ENCODE measurements around the gene KSR1.
A peak's percentile ranks its signal among the peaks of the same experiment; 100 is the strongest.

KSR1 gene

GRCh38 chr17:27554152-27554551, 97.9 kb downstream of the KSR1 start:
- no peak for DNase-seq

DNA sequence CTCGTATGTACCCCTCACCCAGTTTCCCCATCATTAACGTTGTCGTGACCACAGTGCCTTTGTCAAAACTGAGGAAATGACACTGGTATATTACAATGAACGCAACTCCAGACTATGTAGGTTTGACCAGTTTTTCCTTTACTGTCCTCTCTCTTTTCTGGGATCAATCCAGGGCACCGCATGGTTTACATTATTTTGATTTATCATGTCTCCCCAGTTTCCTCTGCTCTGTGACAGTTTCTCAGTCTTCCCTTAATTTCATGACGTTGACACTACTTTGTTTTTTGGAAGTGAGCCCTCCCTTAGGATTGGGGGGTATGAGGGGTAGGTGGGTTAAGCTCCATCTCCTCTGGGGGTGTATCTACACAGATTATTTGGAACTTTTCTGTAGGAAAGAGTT, 98.7 kb downstream of the KSR1 start:
- no peak for DNase-seq

DNA sequence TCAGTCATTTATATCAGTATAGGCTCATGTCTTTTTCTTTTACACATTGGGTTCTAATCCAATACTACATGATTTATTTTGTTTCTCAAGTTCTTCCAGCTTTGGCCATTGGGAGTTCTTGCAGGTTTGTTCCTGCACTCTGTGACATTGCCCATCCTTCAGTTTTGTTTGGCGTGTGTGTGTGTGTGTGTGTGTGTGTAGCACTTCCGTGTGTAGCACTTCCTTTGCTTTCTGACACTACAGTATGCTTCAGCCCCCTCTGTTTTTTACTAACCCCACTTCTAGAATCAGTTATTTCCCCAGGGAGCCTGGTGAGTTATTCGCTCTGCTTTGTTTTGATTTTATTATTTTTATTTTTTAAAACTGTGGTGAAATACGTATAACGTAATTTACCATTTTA, 99.1 kb downstream of the KSR1 start:
- DNase-seq: no peak

DNA sequence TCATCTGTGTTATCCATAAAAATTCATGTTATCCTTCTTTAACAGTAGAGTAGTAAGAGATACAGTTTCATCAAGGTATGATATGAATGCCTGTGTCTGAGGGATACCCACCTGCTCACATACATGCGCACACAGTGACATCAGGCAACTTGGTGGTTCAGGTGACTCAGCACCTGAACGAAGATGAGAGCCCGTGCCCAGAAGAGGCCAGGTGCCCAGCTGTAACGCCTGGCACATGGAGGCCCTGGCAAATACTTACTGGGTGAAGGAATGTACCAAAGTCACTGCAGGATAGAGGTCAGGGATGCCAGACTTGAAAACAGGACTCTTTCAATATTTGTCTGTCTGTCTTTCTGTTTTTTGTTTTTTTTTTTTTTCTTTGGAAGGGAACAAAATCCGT, 102.1 kb downstream of the KSR1 start:
- no peak for DNase-seq

DNA sequence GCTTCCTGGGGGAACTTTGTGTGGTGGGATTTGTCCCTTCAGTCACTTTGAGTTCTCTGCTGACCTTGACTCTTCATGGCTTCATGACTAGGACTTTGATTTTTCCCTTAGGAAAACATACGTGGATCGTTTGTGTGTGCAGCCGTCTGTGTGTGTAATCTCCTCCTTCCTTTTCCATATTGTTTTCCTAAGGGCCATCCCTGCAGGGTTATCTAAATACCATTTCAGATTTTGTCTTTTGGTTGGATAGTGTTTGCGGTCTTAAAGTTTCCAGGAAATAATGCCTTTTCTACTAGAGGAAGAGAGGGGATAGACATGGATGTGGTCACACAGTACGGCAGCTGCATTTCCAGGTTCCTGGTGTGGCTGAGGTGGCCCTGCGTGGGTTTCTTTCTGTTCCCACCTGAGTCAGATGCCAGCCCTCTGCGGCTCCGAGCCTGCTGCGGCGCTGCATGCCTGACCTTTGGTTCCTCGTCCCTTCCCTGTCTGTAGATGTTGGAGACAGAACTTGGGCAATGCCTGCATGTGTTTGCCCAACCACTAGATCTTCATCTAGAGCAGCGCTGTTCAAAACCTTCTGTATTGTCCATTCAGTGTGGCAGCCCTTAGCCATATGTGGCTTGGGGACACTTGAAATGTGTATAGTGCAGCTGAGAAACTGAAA, 102.7 kb downstream of the KSR1 start:
- no peak for DNase-seq

- DNase-seq: no peak
Observed at GRCh38 chr17:27559506-27560481, 103.5 kb downstream of the KSR1 start.

- no peak for DNase-seq
Observed at GRCh38 chr17:27560668-27561067, 104.4 kb downstream of the KSR1 start.

- no peak for DNase-seq
Observed at GRCh38 chr17:27562777-27563455, 106.7 kb downstream of the KSR1 start.

GRCh38 chr17:27563532-27563931, 107.3 kb downstream of the KSR1 start:
- no peak for DNase-seq

- DNase-seq: no peak
Observed at GRCh38 chr17:27564463-27564862, 108.2 kb downstream of the KSR1 start.

GRCh38 chr17:27565874-27566670, 109.8 kb downstream of the KSR1 start:
- no peak for DNase-seq

DNA sequence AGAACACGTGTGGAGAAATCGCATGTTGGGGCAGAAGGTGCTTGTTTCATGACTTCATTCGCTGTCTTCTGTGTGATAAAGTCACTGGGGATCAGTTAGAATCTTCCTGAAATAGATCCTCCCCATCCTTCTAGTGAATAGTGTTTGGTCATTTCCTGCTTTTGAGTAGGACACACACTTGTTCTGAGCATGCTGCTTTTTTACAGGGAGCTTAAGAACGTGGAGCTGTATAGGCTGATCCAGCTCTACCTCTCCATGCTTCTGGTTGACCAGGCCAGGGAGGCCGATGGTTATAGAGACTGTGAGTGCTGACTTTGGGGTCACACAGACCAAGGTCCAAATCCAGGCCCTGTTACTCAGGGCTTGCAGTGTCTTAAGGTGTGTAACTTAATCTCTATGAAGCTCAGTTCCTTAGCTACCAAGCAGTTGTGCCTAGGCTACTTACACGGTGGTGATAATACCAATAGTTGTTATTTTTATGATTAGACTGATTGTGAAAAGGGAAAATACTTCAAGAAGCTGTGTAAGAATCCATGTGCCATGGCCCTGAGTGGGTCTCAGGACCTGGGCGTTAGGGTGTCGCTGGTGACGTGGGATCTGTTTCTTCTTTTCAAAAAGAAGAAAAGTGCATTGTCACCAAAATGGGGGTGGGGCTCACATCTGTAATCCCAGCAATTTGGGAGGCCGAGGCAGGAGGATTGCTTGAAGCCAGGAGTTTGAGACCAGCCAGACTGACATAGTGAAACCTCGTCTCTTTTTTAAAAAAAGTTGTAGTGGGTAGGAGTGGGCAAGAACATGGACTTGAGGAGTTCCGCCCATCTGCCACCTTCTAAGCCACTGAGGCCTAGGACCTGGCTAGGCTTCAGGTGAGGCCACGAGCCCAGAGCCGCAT, 110.7 kb downstream of the KSR1 start:
- no peak for DNase-seq

GRCh38 chr17:27567563-27567859, 111.3 kb downstream of the KSR1 start:
- no peak for DNase-seq

- DNase-seq: no peak
Observed at GRCh38 chr17:27568216-27568615, 112.0 kb downstream of the KSR1 start.

- no peak for DNase-seq
Observed at GRCh38 chr17:27568811-27569210, 112.6 kb downstream of the KSR1 start.

- peak; percentile 12 for DNase-seq
Observed at GRCh38 chr17:27569257-27569722, 113.0 kb downstream of the KSR1 start.

DNA sequence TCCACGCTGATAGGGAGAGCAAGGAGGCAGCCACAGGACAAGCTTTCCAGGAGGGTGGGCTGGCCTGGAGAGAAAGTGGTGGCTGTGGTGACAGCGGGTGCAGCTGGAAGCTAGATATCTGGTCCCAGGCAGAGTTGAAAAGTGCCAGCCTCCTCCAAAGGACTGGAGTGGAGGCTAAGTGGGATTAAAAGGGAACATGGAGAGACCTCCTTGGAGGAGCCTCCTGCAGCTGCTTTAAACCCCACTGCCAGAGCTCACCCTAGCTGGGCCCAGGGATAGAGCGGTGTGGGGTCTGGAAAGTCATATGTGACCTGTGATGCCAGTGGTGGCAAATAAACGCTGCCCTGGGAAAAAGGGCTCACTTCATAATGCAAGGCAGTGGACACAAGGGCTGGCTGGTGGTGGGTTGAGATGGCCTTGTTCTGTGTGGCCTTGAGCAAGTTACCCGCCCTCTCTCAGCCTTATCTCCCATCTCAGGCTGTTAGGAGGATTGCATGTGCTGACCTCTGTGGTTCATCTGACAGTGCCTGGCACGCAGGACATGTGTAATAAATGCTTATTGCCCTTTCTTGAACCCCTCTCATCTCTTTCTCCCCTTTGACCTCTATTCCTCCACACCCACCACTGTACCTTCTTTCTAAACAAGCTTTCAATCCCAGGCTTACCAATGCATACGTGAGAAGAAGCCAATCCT, 113.8 kb downstream of the KSR1 start:
- no peak for DNase-seq

DNA sequence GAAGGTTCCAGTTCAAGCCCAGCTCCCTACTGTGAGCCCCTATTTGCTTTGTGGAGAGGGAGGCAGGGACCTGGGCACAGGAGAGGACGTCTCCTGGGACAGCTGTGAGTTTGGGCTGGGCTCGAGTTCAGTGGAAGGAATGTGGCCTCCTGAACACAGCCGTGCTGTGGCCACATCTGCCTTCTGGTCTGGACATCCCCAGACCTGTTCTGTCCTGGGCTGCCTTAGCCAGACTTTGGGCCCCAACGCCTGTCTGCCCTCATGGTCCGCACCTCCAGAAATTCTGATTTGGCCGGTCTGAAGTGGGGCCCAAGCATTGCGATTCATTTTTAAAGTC, 114.3 kb downstream of the KSR1 start:
- no peak for DNase-seq

DNA sequence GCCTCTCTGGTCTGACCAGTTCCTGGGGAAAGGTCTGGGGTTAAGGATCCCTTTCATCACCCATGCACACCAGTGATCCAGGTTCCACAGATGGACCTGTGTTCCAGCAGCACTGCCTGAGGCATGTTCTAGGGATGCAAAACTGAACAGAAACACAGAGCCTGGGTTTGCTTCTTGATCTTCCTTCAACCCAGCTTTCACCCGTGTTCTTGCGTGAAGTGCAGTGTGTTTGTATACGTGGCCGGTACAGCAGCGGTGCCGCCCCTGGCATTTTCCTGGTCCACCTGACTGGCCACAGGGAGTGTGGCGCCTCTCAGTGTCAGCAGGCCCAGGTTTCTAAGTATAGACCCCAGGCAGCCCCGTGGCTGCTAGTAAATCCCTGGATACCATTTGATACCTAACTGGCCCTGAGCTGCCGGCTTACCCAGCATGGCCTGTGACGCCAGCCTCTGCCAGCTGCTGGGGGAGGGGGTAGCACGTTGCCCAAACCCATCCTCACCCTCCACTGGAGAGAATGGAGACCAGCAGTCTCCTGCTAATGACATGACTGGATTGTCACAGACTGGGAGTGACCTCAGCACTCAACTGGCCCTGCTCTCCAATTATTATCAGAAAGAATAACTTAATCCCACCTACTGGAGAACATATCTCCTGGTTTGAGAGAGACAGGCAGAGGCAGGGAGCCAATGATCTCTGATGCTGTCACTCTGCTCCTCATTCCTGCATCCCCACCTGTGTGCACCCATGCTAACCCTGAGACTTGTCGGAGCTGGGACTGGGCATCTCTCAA, 115.5 kb downstream of the KSR1 start:
- no peak for DNase-seq

DNA sequence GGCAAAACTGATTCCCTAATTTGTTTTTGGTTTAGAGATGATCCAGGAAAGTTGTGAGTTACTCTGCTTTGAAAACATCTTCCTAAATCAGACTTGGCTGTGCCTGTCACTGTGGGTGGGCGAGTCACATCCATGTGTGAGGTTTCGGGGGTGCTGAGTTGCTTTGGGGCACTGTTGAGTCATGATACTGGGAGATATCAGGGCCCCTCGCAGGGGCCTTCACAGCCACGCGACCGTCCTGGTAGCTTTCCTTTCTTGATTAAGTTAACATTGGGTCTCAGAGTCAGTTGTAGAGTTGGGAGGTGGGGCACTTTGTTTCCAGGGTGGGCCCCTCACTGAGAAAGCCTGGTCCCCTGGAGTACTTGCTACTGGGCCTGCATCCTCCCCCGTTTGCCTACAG, 116.4 kb downstream of the KSR1 start:
- DNase-seq: no peak

Measured in central memory CD4-positive, alpha-beta T cell (primary cell).